ENCODE measurements around the gene FNDC3B. TPM values are rescaled to one million over a fixed set of nuclear protein-coding genes. Genes with fewer than 3 reads are reported as not detected.
A peak's percentile ranks its signal among the peaks of the same experiment; 100 is the strongest.

FNDC3B gene
- total RNA-seq, 1 donor: 221 TPM

GRCh38 chr3:172303941-172304558, 264.7 kb downstream of the FNDC3B start:
- H3K4me3 ChIP-seq (ENCODE audit: low read depth, low read length): no peak overlapping the region
- no peak for DNase-seq (ENCODE audit: low read depth)
- TF ChIP-seq CTCF (IDR thresholded peaks at IDR 0.05; ENCODE audit: insufficient read depth, low read depth, low read length): peak; percentile 37

GRCh38 chr3:172305552-172305951, 266.2 kb downstream of the FNDC3B start:
- no peak for TF ChIP-seq CTCF (IDR thresholded peaks at IDR 0.05; ENCODE audit: insufficient read depth, low read depth, low read length)
- peak; percentile 69 for DNase-seq (ENCODE audit: low read depth)
- no peak overlapping the region for H3K4me3 ChIP-seq (ENCODE audit: low read depth, low read length)

- no peak for DNase-seq (ENCODE audit: low read depth)
- no peak overlapping the region for H3K4me3 ChIP-seq (ENCODE audit: low read depth, low read length)
- TF ChIP-seq CTCF (IDR thresholded peaks at IDR 0.05; ENCODE audit: insufficient read depth, low read depth, low read length): no peak
These were observed 266.6 kb downstream of the FNDC3B start for GRCh38 chr3:172305974-172306373.

- TF ChIP-seq CTCF (IDR thresholded peaks at IDR 0.05; ENCODE audit: insufficient read depth, low read depth, low read length): no peak
- DNase-seq (ENCODE audit: low read depth): peak; percentile 78
These were observed 267.8 kb downstream of the FNDC3B start for GRCh38 chr3:172307141-172307560.

GRCh38 chr3:172309059-172309458, 269.7 kb downstream of the FNDC3B start:
- no peak for DNase-seq (ENCODE audit: low read depth)
- no peak for TF ChIP-seq CTCF (IDR thresholded peaks at IDR 0.05; ENCODE audit: insufficient read depth, low read depth, low read length)

More at GRCh38 chr3:172307141-172307560, 267.8 kb downstream of the FNDC3B start:
- no peak overlapping the region for H3K4me3 ChIP-seq (ENCODE audit: low read depth, low read length)

GRCh38 chr3:172309741-172310427, 270.5 kb downstream of the FNDC3B start:
- no peak overlapping the region for H3K4me3 ChIP-seq (ENCODE audit: low read depth, low read length)
- TF ChIP-seq CTCF (IDR thresholded peaks at IDR 0.05; ENCODE audit: insufficient read depth, low read depth, low read length): no peak
- DNase-seq (ENCODE audit: low read depth): no peak

More at GRCh38 chr3:172309059-172309458, 269.7 kb downstream of the FNDC3B start:
- H3K4me3 ChIP-seq (ENCODE audit: low read depth, low read length): no peak overlapping the region
